Measurements from ENCODE around the gene ATXN2. TPM values are rescaled to one million over a fixed set of nuclear protein-coding genes. Genes with fewer than 3 reads are reported as not detected.

Gene ATXN2
- total RNA-seq = 10 to 100 TPM; 12.9 to 25.7 (median 17.6) TPM
- polyA plus RNA-seq = 10 to 100 TPM; 20.8 to 28.2 TPM

GRCh38 chr12:111598637-111599452 is at the start of gene ATXN2:
TSS of gene ATXN2 (minus strand) at chr12:111599315. CDS start at chr12:111599034, 281 bp downstream.
- Histone ChIP-seq H3K27ac (peak within 1 kb of the TSS; percentile 89 to 94 (median 92)), H3K4me3 (peak within 1 kb of the TSS; percentile 92 to 98 (median 95)), H3K9me3 (no peaks in the 10 kb centered on the region), H3K27me3 (no peaks in the 10 kb centered on the region), H3K4me1 (peaks cover 9 to 22% (median 15%) of the 10 kb centered on the region in 3 donors), H3K36me3 (no peaks in the 10 kb centered on the region)
- no peak for TF ChIP-seq CTCF (IDR thresholded peaks at IDR 0.05)
- peak; percentile 44 to 78 (median 56) for ATAC-seq
- intact Hi-C loops (cut with DNase I) = no loop called here
- DNase-seq = peak; percentile 59 to 85 (median 68)
- WGBS, 2 donors = 0 to 1% methylated on average over 39 to 118 of the region's 119 CpGs
- FAIRE-seq = no peak

- FAIRE-seq = no peak
- no peak for DNase-seq
- no peak for TF ChIP-seq CTCF (IDR thresholded peaks at IDR 0.05)
- WGBS, 2 donors = 94 to 95% methylated on average over 5 of the region's 5 CpGs
- Histone ChIP-seq H3K9me3 (no peaks in the 10 kb centered on the region), H3K27me3 (no peaks in the 10 kb centered on the region), H3K4me1 (no peaks in the 10 kb centered on the region), H3K4me3 (no peak overlapping the region), H3K36me3 (peaks cover 6 to 53% (median 11%) of the 10 kb centered on the region in 3 donors), H3K27ac (no peak overlapping the region)
- ATAC-seq = no peak
- intact Hi-C loops (cut with DNase I) = no loop called here
Observed at GRCh38 chr12:111645433-111645832, 46.3 kb upstream of the ATXN2 start.

GRCh38 chr12:111643427-111643826 is 44.3 kb upstream of the ATXN2 start:
- Histone ChIP-seq H3K4me3 (no peak overlapping the region), H3K27me3 (no peaks in the 10 kb centered on the region), H3K27ac (no peak overlapping the region), H3K9me3 (no peaks in the 10 kb centered on the region), H3K36me3 (peaks cover 0 to 38% (median 5%) of the 10 kb centered on the region in 3 donors), H3K4me1 (no peaks in the 10 kb centered on the region)
- ATAC-seq = peak; percentile 60 to 89 (median 80)
- FAIRE-seq = no peak
- intact Hi-C loops (cut with DNase I) = no loop called here
- WGBS, 2 donors = 33 to 43% methylated on average over 3 of the region's 3 CpGs
- TF ChIP-seq CTCF (IDR thresholded peaks at IDR 0.05) = no peak
- peak in 3 of 6 donors; percentile 17 to 54 (median 25) for DNase-seq

GRCh38 chr12:111642681-111643426 is 43.7 kb upstream of the ATXN2 start:
- no peak overlapping the region for H3K4me3 ChIP-seq
- no peak for ATAC-seq

More at GRCh38 chr12:111642681-111643426, 43.7 kb upstream of the ATXN2 start:
- FAIRE-seq = no peak
- no peak for TF ChIP-seq CTCF (IDR thresholded peaks at IDR 0.05)
- H3K36me3 ChIP-seq = peaks cover 0 to 37% (median 5%) of the 10 kb centered on the region in 3 donors
- no peaks in the 10 kb centered on the region for H3K27me3 ChIP-seq
- DNase-seq = no peak
- intact Hi-C loops (cut with DNase I) = no loop called here
- no peaks in the 10 kb centered on the region for H3K4me1 ChIP-seq
- no peaks in the 10 kb centered on the region for H3K9me3 ChIP-seq
- 78 to 80% methylated on average over 4 of the region's 4 CpGs for WGBS, 2 donors
- no peak overlapping the region for H3K27ac ChIP-seq
